ENCODE results near the gene FAN1. TPM values are rescaled to one million over a fixed set of nuclear protein-coding genes. Genes with fewer than 3 reads are reported as not detected.
A peak's percentile ranks its signal among the peaks of the same experiment; 100 is the strongest.

The FAN1 gene
- polyA plus RNA-seq, 6 donors from 2014 or later, result 3.6 to 9.3 (median 5.4) TPM

DNA sequence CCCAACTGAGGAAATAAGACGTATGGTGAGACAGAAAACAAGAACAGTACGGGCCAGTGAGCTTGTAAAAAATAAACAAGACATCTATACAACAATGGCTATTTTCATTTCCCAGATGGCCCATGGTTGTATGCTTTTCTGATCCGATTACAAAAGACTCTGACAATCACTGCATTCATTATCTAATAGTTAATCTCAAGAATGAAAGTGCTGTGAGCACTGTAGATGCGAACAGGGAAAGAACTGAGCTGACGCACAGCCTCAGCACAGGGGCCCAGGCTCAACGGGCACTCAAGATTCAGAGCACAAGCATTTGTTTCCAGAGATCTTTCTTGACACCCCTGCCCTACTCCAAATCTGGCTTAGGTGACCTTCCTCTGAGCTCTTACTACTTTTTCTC is 80.8 kb downstream of the FAN1 start:
- H3K9me3 Mint-ChIP-seq, result peaks cover 0 to under 1% (median 0%) of the 10 kb centered on the region in 7 donors
- H3K27me3 Mint-ChIP-seq, result no peaks in the 10 kb centered on the region
- H3K27ac Mint-ChIP-seq, result peak overlapping the region; percentile 7 to 88 (median 75)
- DNase-seq (peak; percentile 38), ATAC-seq (ENCODE audit: low read depth in 2 of 2) (peak; percentile 60 to 76)
- H3K36me3 Mint-ChIP-seq, result peaks cover 19 to 35% of the 10 kb centered on the region in 2 donors
- peak overlapping the region; percentile 61 to 91 (median 80) for H3K4me3 Mint-ChIP-seq
- peaks cover 66 to 85% (median 78%) of the 10 kb centered on the region in 3 donors for H3K4me1 Mint-ChIP-seq

DNA sequence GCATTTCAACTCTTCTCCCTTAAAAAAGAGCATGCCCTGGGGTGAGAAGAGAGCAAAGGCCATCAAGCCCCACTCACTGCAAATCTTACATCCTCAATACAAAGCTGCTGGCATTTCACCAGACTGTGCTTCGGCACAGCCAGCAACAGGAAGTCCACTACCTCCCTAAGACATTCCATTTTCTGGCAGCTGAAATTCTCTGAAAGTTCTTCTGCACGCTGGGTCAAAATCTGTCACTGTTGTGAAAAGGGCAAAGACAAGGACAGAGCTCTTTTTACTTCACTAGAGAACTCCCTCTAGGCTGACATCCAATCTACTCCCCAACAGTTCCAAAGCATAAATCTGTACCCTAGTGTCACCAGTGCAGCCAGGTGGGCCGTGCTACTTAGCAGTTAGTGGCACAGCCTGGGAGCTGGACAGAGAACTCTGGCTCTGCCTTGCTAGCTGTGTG is 81.4 kb downstream of the FAN1 start:
- no peaks in the 10 kb centered on the region for H3K27me3 Mint-ChIP-seq
- H3K4me1 Mint-ChIP-seq, result peaks cover 65 to 85% (median 78%) of the 10 kb centered on the region in 3 donors
- H3K36me3 Mint-ChIP-seq, result peaks cover 17 to 32% of the 10 kb centered on the region in 2 donors
- no peak for DNase-seq
- H3K27ac Mint-ChIP-seq, result peak overlapping the region; percentile 7 to 88 (median 75)
- peak; percentile 41 to 52 for ATAC-seq (ENCODE audit: low read depth in 2 of 2)
- H3K9me3 Mint-ChIP-seq, result no peaks in the 10 kb centered on the region
- H3K4me3 Mint-ChIP-seq, result peak overlapping the region; percentile 61 to 91 (median 80)

- H3K4me1 Mint-ChIP-seq, result peaks cover 34 to 44% (median 41%) of the 10 kb centered on the region in 3 donors
- DNase-seq (no peak), ATAC-seq (ENCODE audit: low read depth in 2 of 2) (no peak)
- no peaks in the 10 kb centered on the region for H3K27me3 Mint-ChIP-seq
- H3K36me3 Mint-ChIP-seq, result peaks cover 8 to 9% of the 10 kb centered on the region in 2 donors
- no peaks in the 10 kb centered on the region for H3K9me3 Mint-ChIP-seq
- peak overlapping the region in 5 of 6 donors; percentile 95 to 98 (median 97) for H3K27ac Mint-ChIP-seq
- peak overlapping the region; percentile 95 to 100 (median 97) for H3K4me3 Mint-ChIP-seq
Observed at GRCh38 chr15:30990036-30990435, 86.3 kb downstream of the FAN1 start.

GRCh38 chr15:30990446-30991254 is 86.9 kb downstream of the FAN1 start:
- H3K4me3 Mint-ChIP-seq, result peak overlapping the region; percentile 95 to 100 (median 97)
- ATAC-seq (ENCODE audit: low read depth in 2 of 2) (no peak), DNase-seq (peak; percentile 30)
- peaks cover 8 to 9% of the 10 kb centered on the region in 2 donors for H3K36me3 Mint-ChIP-seq
- peaks cover 28 to 38% (median 36%) of the 10 kb centered on the region in 3 donors for H3K4me1 Mint-ChIP-seq
- H3K9me3 Mint-ChIP-seq, result no peaks in the 10 kb centered on the region
- no peaks in the 10 kb centered on the region for H3K27me3 Mint-ChIP-seq
- peak overlapping the region; percentile 95 to 98 (median 97) for H3K27ac Mint-ChIP-seq

DNA sequence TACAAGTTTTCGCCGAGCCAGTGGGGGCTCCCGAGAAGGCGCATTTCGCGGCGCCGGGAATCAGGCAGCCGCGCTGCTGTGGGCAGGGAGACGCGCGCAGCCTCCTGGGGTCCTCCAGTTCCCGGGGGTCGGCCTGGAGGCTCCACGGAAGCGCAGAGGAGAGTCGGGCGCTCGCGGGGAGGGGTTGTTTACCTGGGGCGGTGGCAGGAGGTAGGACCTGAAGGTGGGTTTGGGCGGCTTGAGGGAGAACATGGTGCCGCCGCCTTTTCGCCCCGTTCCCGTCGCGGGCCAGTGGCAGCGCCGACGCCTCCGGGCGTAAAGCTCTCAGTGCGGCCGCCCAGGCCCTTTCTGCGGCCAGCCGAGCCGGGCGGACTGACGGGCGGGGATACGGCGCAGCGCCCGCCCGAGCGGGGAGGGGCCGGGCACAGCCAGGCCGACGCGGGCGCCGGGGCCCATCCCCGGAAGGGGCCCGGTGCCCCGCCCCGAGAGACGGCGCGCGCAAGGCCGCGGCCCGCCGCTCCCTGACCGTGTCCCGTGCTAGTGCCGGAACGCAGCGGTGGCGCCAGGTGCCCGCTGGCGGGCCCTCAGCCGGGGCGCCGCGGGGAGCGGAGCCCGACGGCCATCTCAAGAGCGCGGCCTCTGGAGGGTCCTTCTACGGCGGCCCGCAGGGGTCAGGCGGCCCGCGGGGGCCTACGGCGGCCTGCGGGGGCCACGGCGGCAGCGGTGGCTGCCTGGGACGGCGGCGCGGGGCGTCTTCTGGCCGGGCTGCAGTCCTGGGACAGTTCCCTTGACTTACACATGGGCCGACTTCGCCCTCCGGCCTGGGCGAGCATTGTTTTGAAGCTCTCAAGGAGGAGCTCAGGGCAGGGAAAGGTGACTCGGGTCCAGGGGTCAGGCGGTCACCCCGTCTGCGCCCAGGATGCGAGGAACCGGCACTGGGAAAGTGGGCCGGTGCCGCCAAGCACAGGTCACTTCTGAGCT is 87.8 kb downstream of the FAN1 start, which contains the start of gene MTMR10:
TSS of gene MTMR10 (minus strand) at position 374 of the 981 bp plus-strand sequence. CDS start at position 252, 122 bp downstream.
- peaks cover 27 to 32% (median 32%) of the 10 kb centered on the region in 3 donors for H3K4me1 Mint-ChIP-seq
- no peaks in the 10 kb centered on the region for H3K27me3 Mint-ChIP-seq
- peak within 1 kb of the TSS; percentile 95 to 98 (median 97) for H3K27ac Mint-ChIP-seq
- H3K36me3 Mint-ChIP-seq, result peaks cover 8 to 9% of the 10 kb centered on the region in 2 donors
- H3K9me3 Mint-ChIP-seq, result no peaks in the 10 kb centered on the region
- peak within 1 kb of the TSS; percentile 95 to 100 (median 97) for H3K4me3 Mint-ChIP-seq
- peak; percentile 91 to 92 for ATAC-seq (ENCODE audit: low read depth in 2 of 2)
- DNase-seq, result peak; percentile 87

DNA sequence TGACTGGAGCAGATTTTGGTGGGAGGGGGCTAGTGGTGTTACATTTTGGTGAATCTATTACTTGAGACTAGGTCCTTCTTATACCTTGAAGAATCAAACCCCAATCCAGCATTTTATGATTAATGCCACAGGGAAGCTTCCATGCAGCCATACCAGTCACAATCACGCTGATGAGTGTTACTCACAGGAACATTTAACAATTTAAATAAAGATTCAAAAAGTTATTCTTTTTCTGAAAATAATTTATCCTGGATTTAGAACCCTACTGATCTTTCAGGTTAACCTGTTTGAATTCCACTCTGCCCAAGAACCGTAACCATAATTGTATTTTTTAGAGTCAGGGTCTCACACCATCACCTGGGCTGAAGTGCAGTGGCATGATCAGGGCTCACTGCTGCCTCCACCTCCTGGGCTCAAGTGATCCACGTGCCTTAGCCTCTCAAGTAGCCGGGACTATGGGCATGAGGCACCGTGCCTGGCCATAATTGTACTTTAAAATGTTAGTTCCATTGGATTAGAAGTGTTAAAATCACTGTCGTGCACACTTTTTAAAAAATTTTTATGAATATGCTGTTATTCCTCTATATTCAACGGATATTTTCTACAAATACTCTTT is 88.6 kb downstream of the FAN1 start:
- H3K4me1 Mint-ChIP-seq, result peaks cover 22 to 29% (median 27%) of the 10 kb centered on the region in 3 donors
- H3K4me3 Mint-ChIP-seq, result peak overlapping the region; percentile 75 to 98 (median 90)
- H3K27ac Mint-ChIP-seq, result peak overlapping the region; percentile 41 to 97 (median 94)
- peaks cover 0 to 2% (median 0%) of the 10 kb centered on the region in 7 donors for H3K9me3 Mint-ChIP-seq
- H3K36me3 Mint-ChIP-seq, result peaks cover 8 to 9% of the 10 kb centered on the region in 2 donors
- no peak for ATAC-seq (ENCODE audit: low read depth in 2 of 2)
- no peak for DNase-seq
- H3K27me3 Mint-ChIP-seq, result no peaks in the 10 kb centered on the region

Other genes with a start within 250 kb of the FAN1 start
- 10 to 100 TPM in 5 of 6 donors, 1 to 10 TPM in 1; 2.7 to 43.0 (median 17.1) TPM for gene MTMR10, start 87.7 kb downstream of the FAN1 start, polyA plus RNA-seq (ENCODE audit: low read depth in 6 of 6)
- under 1 TPM in 4 of 6 donors, not detected in 2; 0.05 to 0.12 (median 0.09) TPM for gene TRPM1, start 197.8 kb downstream of the FAN1 start, polyA plus RNA-seq (ENCODE audit: low read depth in 6 of 6)